NCI-H2107 treated with DMSO at 0.1 percent for 48 hours (cell line): ENCODE measurements around the gene TNXB.
"Not testable (repeated sequence)": the region's sequence is repeated elsewhere in the genome, so short reads cannot be mapped to it uniquely, and the experiment has no call there.

ENCODE experiments used
- DNase-seq: peaks from one replicate; lab custom pipeline; 2025; ENCODE audit not compliant: unreplicated experiment; lab: John Stamatoyannopoulos, UW

TNXB gene

DNA sequence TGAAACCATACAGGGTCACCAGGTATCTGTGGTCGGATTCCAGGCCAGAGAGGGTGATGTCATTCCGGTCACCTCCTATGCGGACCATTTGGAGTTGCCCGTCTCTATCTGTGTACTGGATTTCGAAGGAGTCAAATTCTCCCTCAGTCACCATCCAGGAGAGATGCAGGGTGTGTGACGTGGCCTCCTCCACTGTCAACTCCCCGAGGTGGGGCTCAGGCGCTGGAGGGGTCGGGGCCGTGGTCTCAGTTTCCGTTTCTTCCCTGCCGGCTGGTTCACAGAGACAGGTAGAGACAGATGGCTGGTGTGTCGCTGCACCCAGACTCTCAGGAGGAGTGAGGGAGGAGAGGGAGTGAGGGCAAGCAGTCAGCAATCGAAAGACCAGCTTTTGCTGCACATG, 40.3 kb downstream of the TNXB start:
- DNase-seq, result no peak

DNA sequence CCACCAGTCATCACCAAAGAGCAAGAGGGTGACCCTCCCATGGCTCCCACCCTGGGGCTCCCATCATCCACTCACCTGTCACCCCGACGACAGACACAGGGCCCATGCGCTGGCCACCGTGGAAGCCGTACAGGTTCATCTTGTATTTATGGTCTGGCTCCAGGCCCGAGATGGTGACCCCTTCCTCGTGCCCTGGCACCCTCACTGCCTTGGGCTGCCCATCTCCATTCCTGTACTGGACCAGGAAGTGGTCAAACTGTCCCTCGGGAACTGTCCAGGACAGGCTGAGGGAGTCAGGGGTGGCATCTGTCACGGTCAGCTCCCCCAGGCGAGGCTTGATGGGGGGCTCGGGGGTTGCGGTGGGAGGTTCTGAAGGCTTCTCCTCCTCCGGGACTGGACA, 40.8 kb downstream of the TNXB start:
- not testable (repeated sequence) for DNase-seq

DNA sequence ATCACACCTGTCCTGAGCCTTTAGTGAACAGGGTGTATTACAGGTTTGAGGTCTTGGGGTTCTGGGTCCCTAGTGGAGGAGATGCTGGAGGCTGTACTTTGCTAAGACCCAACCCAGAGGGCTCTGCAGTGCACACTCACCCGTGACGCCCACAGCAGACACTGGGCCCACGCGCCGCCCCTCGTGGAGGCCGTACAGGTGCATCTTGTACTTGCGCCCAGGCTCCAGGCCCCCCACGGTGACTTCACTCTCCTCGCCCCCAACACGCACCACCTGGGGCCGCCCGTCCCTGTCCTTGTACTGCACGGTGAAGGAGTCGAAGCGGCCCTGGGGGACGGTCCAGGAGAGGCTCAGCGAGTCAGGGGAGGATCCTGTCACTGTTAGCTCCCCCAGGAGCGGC, 41.6 kb downstream of the TNXB start:
- DNase-seq, result not testable (repeated sequence)

DNA sequence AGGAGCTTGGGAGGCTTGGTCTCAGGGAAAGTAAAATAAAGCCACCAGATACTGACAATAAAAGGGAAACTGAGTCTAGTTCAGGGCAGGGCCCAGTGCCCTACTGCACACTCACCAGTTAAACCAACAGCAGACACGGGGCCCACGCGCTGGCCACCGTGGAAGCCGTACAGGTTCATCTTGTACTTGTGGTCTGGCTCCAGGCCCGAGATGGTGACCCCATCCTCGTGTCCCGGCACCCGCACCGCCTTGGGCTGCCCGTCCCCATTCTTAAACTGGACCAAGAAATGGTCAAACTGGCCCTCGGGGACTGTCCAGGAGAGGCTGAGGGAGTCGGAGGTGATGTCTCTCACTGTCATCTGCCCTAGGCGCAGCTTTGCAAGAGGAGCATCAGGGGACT, 44.4 kb downstream of the TNXB start:
- DNase-seq, result no peak

DNA sequence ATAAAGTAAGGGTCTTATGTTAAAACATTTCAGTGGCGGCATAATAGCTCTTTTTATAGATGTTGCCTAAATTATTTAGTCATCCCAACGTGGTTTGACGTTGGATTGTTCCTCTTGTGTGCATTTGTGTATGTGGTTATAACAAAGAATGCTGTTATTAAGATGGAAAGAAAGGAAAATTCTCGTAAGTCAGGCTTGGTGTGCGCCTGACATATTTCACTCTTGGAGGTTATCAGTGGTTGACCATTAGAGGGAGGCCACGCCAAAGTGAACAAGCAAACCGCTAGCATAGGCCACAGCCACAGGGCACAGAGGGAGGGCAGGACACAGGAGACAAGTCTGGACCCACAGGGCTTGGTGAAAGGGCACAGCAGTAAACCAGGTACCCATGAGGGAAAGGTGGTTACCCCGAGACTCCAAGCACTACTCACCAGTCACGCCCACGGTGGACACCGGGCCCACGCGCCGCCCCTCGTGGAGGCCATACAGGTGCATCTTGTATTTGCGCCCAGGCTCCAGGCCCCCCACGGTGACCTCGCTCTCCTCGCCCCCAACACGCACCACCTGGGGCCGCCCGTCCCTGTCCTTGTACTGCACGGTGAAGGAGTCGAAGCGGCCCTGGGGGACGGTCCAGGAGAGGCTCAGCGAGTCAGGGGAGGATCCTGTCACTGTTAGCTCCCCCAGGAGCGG, 48.0 kb downstream of the TNXB start:
- no peak for DNase-seq

DNA sequence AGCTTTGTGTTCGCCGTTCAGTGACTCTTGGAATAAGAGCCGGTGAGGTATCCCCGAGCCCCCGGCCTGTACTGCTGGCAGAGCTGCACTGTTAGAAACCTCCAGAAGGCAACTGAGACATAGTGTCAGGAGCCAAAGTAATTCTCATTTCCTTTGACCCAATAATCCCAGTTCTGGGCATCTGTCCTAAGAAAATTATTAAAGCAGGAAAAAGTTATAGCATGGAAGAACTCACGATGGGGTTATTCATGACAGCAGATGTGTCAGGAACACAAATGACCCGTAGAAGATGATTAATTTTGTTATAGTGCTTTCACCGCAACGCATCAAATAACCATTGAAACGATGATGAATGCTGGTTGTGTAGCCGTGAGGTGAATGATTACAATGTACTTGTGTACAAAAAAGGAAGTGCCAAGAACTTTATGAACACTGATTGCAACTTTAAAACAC, 50.6 kb downstream of the TNXB start:
- no peak for DNase-seq

DNA sequence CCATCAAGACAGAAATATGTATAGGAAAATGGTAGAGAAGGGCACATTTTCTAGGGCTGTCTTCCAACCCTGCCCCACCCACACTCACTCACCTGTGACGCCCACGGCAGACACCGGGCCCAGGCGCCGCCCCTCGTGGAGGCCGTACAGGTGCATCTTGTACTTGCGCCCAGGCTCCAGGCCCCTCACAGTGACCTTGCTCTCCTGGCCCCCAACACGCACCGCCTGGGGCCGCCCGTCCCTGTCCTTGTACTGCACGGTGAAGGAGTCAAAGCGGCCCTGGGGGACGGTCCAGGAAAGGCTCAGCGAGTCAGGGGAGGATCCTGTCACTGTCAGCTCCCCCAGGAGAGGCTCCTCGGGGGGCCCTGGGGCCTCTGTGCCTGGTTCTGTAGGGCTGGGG, 51.2 kb downstream of the TNXB start:
- DNase-seq, result no peak

DNA sequence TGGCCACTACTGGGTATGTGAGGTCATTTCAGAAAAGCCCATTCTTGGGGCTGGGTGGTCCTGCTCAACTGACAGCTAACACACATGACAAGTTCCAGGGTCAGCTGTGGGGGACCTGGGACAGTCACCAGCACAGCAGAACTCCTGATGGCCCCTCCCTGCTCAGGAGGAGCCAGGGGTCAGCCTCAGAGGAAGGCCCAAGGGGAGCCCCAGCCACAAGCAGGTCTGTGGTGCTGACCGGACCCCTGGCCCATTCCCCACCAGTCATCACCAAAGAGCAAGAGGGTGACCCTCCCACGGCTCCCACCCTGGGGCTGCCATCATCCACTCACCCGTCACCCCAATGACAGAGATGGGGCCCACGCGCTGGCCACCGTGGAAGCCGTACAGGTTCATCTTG, 52.9 kb downstream of the TNXB start:
- no peak for DNase-seq

DNA sequence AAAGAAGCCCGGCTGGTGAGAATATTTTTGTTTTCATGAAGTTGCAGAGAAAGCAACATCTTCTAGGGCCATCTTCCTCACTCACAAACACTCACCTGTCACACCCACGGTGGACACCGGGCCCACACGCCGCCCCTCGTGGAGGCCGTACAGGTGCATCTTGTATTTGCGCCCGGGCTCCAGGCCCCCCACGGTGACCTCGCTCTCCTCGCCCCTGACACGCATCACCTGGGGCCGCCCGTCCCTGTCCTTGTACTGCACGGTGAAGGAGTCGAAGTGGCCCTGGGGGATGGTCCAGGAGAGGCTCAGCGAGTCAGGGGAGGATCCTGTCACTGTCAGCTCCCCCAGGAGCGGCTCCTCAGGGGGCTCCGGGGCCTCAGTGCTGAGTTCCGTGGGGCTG, 53.4 kb downstream of the TNXB start:
- not testable (repeated sequence) for DNase-seq

DNA sequence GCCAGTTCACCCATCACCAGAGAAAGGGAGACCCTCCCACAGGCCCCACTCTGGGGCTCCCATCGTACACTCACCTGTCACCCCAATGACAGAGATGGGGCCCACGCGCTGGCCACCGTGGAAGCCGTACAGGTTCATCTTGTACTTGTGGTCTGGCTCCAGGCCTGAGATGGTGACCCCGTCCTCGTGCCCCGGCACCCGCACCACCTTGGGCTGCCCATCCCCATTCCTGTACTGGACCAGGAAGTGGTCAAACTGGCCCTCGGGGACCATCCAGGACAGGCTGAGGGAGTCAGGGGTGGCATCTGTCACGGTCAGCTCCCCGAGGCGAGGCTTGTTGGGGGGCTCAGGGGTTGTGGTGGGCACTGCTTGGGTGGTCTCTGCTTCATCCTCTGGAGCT, 55.8 kb downstream of the TNXB start:
- not testable (repeated sequence) for DNase-seq

DNA sequence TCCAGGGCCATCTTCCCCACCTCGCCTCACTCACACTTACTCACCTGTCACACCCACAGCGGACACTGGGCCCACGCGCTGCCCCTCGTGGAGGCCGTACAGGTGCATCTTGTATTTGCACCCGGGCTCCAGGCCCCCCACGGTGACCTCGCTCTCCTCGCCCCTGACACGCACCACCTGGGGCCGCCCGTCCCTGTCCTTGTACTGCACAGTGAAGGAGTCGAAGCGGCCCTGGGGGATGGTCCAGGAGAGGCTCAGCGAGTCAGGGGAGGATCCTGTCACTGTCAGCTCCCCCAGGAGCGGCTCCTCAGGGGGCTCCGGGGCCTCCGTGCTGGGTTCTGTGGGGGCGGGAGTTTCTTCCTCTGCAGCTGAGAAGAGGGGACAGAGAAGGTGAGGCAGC, 56.5 kb downstream of the TNXB start:
- not testable (repeated sequence) for DNase-seq

DNA sequence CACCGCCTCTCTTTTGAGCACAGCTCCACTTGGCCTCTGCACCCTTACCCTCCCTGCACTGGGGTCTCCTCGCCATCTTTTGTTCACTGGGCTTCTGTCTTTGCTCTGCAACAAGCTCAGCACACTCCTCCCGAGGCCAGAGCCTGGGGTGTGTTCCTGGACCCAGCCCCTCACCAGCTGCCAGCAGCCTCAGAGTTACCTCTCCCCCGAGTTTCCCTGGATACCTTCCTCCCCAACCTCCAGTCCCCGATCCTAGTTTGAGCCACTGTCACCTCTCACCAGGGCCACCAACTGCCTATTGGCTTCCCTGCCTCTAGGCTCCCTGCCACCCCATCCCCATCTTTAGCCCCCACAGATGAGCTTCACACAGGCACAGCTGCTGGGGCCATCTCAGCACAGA, 58.6 kb downstream of the TNXB start:
- DNase-seq, result no peak

DNA sequence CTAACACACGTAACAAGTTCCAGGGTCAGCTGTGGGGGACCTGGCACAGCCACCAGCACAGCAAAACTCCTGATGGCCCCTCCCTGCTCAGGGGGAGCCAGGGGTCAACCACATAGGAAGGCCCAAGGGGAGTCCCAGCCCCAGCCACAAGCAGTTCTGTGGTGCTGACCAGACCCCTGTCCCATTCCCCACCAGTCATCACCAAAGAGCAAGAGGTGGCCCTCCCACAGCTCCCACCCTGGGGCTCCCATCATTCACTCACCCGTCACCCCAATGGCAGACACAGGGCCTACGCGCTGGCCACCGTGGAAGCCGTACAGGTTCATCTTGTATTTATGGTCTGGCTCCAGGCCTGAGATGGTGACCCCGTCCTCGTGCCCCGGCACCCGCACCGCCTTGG, 59.4 kb downstream of the TNXB start:
- not testable (repeated sequence) for DNase-seq

DNA sequence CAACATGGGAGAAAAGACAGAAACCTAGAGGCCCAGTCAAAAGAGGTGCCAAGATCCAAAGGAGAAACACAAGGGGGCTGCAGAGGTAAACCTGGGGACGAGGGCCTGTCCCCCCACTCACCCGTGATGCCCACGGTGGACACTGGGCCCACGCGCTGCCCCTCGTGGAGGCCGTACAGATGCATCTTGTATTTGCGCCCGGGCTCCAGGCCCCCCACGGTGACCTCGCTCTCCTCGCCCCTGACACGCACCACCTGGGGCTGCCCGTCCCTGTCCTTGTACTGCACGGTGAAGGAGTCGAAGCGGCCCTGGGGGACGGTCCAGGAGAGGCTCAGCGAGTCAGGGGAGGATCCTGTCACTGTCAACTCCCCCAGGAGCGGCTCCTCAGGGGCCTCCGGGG, 60.0 kb downstream of the TNXB start:
- DNase-seq, result not testable (repeated sequence)

DNA sequence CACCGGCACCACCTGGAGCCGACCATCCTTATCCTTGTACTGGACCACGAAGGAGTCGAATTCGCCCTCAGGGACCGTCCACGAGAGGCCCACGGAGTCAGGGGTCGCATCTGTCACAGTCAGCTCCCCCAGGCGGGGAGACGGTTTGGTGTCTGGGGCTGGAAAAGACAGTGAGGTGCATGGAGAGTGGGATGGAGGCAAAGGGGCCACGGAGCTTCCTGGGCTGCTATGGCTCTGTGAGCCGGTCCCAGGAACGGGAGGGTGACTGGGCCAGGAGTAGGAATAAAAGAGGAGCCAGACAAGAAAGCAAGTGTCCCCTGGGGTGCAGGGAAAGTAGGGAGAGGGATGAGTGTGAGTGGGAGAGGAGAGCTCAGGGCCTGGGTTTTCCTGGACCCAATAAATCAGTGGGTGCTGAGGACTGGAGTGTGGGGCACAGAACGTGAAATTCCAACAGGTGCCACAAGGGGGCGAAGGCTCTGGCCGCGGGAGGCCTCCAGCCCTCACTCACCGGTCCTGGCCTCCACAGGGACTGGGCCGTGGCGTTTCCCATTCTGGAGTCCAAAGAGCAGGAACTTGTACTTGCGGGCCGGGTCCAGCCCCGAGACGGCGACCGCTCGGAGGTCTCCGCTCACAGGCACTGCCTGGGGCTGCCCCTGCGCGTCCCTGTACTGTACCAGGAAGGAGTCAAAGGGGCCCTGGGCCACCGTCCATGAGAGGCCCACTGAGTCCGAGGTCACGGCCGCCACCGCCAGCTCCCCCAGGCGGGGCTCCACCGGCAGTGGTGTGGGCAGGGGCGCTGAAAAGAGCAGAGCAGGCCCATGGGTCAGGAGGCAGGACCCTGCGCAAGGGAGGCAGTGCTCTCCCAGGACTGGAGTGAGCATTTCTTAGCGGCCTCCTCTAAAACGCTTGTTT, 61.0 kb downstream of the TNXB start:
- no peak for DNase-seq

DNA sequence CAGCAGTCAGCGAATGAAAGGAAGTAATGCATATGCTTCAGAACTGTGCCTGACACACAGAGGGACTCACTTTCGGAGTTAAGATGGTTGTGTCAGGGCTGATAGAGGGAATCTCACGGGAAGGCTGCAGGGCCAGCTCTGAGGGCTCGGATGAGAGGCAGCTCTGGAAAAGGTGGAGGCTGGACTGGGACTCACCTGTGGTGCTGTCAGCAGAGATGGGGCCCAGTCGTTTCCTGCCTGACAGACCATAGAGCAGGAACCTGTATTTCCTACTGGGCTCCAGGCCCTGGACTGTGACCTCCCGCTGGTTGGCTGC, 61.6 kb downstream of the TNXB start:
- no peak for DNase-seq

DNA sequence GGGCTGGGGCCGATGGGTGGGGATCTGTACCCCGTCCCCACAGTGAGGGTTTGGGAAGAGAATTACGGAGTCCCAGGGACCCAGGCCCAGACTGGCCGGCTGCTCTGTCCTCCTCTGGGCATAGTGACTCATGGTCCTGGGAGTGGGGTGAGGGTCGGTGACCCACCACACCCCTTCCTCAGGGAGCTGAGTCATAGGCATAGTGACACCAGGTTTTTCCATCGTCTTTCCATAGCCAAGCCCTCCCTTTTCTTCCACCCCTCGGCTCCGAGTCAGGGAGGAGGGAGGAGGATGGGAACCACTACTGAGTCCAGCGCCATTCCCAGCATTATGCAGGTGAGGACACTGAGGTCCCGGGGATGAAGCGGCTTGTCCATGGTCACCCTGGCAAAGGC, 62.1 kb downstream of the TNXB start:
- DNase-seq, result no peak

DNA sequence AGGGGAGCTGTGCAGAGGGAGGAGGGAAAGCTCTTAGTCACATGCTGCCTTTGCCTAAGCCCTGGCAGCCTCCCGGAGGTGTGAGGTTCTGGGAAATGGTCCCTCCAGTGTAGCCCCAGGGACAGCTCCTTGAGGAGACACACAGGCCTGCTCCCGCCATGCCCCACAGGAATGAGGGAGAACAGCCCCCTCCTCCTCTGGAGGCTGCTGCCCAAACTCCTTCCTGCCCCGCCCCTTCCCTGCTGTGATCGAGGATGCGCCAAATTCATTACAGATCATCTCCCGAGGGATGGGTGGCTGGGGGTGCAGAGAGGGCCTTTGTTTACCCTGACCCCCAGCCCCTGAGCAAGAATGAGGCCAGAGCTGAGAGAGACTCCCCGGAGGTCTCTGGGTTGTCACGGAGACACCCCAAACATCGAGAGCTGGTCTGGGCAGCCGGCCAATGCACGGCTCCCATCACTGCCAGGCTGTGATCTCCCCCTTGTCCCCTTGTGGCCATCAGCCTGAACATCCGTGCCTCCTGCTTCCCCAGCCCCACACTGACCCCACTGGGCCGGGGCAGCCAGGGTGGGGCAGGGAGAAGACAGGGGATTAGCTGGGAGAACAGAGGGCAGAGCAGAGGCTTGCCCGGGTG, 62.6 kb downstream of the TNXB start:
- DNase-seq, result no peak

DNA sequence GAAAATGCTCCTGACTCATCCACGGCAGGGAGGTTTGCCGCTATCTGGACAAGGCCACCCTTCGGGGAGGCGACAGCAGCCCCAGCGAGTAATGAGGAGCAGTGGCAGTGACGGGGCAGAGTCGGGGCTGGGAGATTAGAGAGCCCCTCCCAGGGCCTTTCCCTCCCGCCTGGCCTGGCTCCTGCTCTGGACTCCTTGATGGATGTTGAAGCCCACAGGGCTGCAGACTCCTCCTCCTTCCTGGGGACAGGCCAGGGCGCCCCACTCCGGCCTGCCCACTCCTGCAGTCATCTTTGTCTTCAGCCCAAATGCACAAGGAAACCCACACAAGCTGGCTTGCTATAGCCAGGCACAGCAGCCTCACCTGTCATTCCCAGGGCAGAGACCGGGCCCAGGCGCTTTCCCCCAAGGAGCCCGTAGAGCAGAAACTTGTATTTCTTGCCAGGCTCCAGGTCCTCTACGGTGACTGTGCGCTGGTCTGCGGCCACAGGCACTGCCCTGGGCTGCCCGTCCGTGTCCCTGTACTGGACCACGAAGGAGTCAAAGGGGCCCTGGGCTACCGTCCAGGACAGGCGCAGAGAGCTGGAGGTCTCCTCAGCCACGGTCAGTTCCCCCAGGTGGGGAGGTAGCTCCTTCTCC, 63.2 kb downstream of the TNXB start:
- DNase-seq, result no peak

DNA sequence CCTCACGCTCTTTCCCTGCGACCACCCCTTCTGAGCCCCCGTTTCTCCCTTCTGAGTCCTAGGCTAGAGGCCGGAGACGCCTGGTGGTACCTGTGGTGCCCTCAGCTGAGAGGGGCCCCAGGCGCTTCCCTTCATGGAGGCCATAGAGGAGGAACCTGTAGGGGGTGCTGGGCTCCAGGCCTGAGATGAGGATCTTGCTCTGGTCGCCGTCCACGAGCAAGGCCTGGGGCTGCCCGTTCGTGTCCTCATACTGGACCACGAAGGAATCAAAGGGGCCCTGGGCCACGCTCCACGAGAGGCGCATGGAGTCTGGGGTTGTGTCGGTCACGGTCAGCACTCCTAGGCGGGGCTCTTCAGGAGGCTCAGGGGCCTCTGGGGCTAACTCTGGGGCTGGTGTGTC, 64.2 kb downstream of the TNXB start:
- not testable (repeated sequence) for DNase-seq

DNA sequence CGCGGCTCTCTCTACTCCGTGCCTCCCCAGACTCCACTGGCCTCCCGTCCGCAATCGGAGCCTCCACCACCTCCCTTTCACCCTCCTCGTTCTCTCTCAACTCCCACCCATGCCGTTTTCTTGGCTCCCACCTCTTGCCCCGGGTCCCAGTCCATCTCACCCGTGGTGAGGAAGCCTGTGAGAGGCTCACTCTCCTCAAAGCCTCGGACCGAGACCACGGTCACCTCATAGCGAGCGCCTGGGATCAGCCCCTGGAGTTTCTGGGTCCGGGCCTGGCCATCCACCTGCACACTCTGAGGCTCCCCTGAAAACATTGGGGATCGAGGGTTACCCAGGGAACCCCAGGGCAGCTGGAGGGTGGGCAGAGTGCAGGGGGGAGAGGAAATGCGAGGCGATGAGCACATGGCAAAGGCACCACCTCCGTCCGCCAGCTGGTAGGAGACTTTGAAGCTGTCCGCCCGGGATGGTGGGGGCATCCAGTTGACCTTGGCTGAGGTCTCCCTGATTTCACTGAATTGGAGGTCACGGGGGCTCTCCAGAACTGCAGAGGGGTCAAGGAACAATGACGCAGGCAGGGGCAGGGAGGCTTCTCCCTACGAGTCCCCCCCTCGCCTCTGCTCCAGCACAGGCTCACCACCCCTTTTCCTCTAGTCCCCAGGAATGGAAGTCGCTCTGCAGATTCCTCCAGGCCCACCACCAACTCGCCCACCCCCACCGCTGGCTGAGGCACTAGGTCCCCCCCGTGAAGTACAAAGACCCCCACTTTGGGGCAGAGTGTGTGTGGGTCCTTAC, 65.4 kb downstream of the TNXB start:
- DNase-seq, result not testable (repeated sequence)
